Lung (tissue), 12 donors: ENCODE results near the gene PHF2. TPM values are rescaled to one million over a fixed set of nuclear protein-coding genes. Genes with fewer than 3 reads are reported as not detected.

Experiments
- ATAC-seq: fragments of 200-7000 bp; cut with Tn5 transposase; one replicate; pipeline ENCODE4 v1.9.1; 2020; ENCODE audit warnings: moderate number of reproducible peaks; ENCODE audit not compliant: insufficient read depth, low FRiP score
- DNase-seq, 3 donors: peaks; one replicate each; pipeline ENCODE4 v3.0.0-alpha.2; 2013 to 2017
- H3K27ac ChIP-seq, 2 donors: one replicate each; pipeline ENCODE4 v1.5.1; 2013; ENCODE audit warnings: mild to moderate bottlenecking in 2 of 2, moderate library complexity in 2 of 2, control low read depth in 1 of 2, inconsistent platforms in 1 of 2, low read depth in 1 of 2, low read length in 1 of 2
- H3K27me3 ChIP-seq, 3 donors: one replicate each; pipeline ENCODE4 v1.5.1; 2013; ENCODE audit warnings: low read length in 2 of 3; ENCODE audit not compliant: control insufficient read depth in 3 of 3, insufficient read depth in 3 of 3
- H3K36me3 ChIP-seq, 4 donors: one replicate each; pipeline ENCODE4 v1.5.1; 2013; ENCODE audit warnings: low read length in 4 of 4, mild to moderate bottlenecking in 1 of 4, moderate library complexity in 1 of 4; ENCODE audit not compliant: control insufficient read depth in 4 of 4, insufficient read depth in 4 of 4
- H3K4me1 ChIP-seq, 5 donors: one replicate each; pipeline ENCODE4 v1.5.1; 2013; ENCODE audit warnings: low read length in 5 of 5, mild to moderate bottlenecking in 2 of 5, moderate library complexity in 1 of 5; ENCODE audit not compliant: control insufficient read depth in 5 of 5, insufficient read depth in 5 of 5
- H3K4me3 ChIP-seq: one replicate; pipeline ENCODE4 v1.5.1; 2013; ENCODE audit warnings: mild to moderate bottlenecking, control low read depth, moderate library complexity
- H3K9ac ChIP-seq, 2 donors: one replicate each; pipeline ENCODE4 v1.5.1; 2013; ENCODE audit warnings: low read length in 2 of 2, control low read depth in 1 of 2; ENCODE audit not compliant: insufficient read depth in 1 of 2
- H3K9me3 ChIP-seq, 4 donors: one replicate each; pipeline ENCODE4 v1.5.1; 2013; ENCODE audit warnings: low read length in 3 of 4, mild to moderate bottlenecking in 1 of 4, moderate library complexity in 1 of 4; ENCODE audit not compliant: control insufficient read depth in 4 of 4, insufficient read depth in 3 of 4
- WGBS, 2 donors: extraction: QIAGEN DNeasy Blood & Tissue Kit; methylation state at CpG; one replicate each; pipeline ENCODE4 v1.1.7; 2013; 5-methylcytosine and 5-hydroxymethylcytosine counted together
- polyA plus RNA-seq, 2 donors: library from polyadenylated mRNA; stranded (reverse); fragments of 200-250 nt; gene quantifications; one replicate each; pipeline ENCODE4 v1.2.1, GENCODE V29; 2013
- total RNA-seq, 2 donors: library from RNA; depleted of rRNA in 1 of 2; stranded (reverse); fragments of >200 nt in 1 of 2; gene quantifications; one replicate each; pipeline ENCODE4 v1.2.1, GENCODE V29; 2014 to 2021
- TF ChIP-seq, protein P1 (sequence below): IDR thresholded peaks from 2 replicates; pipeline ENCODE4 v1.5.1; 2012; ENCODE audit warnings: mild to moderate bottlenecking; ENCODE audit errors: control extremely low read depth, extremely low read depth
- donor health status: control.
- donor health status: control.
- donor health status: Bipolar disorder and iron deficiency.
- donor health status: healthy.
- donor health status: DM: yes; HTN: yes; CAD: no.

Gene PHF2
- total and polyA plus RNA-seq, 4 donors: 20.1 to 33.6 (median 30.2) TPM

DNA sequence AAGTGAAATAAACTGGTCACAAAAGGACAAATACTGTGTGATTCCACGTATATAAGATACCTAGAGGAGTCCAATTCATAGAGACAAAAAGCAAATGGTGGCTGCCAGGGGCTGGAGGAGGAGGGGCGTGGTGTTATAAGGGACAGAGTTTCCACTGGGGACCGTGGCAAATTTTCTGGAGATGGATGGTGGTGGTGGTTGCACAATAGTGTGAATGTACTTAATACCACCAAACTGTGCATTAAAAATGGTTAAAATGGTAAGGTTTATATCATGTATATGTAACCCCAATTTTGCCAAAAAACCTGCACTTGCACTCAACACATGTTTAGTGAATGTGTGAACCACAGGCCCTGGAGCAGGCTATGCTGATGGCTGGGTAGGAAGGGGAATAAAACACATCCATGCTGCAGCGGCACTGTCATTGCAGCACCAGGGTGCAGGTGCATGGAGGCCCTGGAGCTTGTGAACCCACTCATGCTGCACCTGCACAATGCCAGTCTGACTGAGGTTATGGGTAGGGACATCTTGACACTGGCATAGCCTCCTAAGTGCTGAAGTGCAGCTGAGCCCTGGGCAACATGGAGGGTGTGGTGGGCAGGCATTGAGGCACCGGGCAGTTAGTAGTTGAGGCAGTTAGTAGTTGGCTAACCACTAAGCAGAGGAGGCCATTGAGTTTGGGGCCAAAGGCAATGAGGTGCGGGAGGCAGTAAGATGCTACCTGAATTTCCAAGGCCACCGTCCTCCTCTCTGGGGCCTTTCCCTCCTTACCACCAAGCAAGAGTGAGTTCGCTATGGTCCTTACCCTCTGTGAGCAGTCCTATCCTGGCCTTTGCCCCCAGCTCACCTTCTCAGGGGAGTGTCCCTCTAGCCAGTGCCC, 3.5 kb upstream of the PHF2 start:
- no peak overlapping the region for H3K27ac ChIP-seq
- no peak overlapping the region for H3K9ac ChIP-seq
- H3K4me3 ChIP-seq: no peak overlapping the region
- peaks cover 0 to 16% (median 10%) of the 10 kb centered on the region in 5 donors for H3K4me1 ChIP-seq
- no peaks in the 10 kb centered on the region for H3K27me3 ChIP-seq
- no peaks in the 10 kb centered on the region for H3K36me3 ChIP-seq
- ATAC-seq: no peak
- no peak for DNase-seq
- TF ChIP-seq, protein P1, sequence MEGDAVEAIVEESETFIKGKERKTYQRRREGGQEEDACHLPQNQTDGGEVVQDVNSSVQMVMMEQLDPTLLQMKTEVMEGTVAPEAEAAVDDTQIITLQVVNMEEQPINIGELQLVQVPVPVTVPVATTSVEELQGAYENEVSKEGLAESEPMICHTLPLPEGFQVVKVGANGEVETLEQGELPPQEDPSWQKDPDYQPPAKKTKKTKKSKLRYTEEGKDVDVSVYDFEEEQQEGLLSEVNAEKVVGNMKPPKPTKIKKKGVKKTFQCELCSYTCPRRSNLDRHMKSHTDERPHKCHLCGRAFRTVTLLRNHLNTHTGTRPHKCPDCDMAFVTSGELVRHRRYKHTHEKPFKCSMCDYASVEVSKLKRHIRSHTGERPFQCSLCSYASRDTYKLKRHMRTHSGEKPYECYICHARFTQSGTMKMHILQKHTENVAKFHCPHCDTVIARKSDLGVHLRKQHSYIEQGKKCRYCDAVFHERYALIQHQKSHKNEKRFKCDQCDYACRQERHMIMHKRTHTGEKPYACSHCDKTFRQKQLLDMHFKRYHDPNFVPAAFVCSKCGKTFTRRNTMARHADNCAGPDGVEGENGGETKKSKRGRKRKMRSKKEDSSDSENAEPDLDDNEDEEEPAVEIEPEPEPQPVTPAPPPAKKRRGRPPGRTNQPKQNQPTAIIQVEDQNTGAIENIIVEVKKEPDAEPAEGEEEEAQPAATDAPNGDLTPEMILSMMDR: no peak
- peaks cover 0 to 3% (median 0%) of the 10 kb centered on the region in 4 donors for H3K9me3 ChIP-seq
- WGBS, 2 donors: 94% methylated on average over 8 of the region's 8 CpGs

DNA sequence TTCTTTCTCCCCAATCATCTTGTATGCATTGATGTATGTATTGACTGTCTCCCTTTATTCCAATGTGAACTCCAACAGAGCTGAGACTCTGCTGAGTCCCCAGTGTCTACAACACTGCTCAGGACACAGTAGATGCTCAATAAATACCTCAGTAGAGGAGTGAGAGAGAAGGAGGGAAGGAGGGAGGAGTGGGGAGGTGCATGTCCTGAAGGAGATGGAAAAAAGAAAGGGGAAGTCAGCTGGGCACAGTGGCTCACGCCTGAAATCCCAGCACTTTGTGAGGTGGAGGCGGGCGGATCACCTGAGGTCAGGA, 2.9 kb upstream of the PHF2 start:
- no peak for ATAC-seq
- H3K27ac ChIP-seq: no peak overlapping the region
- WGBS, 2 donors: 86 to 94% methylated on average over 3 of the region's 3 CpGs

DNA sequence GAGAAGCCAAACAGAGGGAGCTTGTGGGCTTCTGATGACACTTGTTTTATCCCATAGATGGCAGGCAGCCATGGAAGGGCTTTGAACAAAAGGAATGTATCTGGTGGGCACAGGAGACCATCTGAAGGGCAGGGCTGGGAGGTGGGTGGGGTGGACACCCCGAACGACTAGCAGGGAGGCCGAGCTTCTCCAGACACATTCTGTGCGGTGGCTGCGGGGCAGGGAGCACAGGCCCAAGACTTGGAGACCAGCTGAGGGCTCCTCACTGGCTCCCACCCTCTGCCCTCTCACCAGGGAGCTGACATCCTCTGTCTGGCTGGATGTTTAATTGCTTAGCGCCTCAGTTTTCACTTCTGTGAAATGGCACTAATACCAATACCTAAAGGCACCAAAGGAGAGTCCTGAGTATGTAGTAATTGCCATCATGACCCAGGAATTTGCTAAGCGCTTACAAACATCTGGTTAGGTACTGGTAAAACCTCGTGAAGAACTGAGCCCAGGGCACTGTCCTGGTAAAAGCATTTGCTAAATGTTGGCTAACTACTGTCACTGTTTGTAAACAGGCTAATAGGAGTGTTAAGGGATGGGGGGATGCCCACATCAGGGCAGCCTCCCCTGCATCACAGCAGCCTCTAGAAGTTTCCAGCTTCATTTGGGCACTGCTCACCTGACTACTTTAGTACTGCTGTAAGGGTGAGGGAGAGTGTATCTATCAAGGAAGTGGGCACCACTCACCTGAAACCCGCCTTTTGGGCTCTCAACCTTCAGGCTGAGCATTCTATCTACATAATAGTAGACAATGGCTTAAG, 2.1 kb upstream of the PHF2 start:
- Histone ChIP-seq H3K4me3 (no peak overlapping the region), H3K9ac (no peak overlapping the region), H3K36me3 (no peaks in the 10 kb centered on the region), H3K4me1 (peaks cover 0 to 25% (median 12%) of the 10 kb centered on the region in 5 donors), H3K27me3 (no peaks in the 10 kb centered on the region), H3K27ac (no peak overlapping the region), H3K9me3 (peaks cover 0 to 3% (median 0%) of the 10 kb centered on the region in 4 donors)
- WGBS, 2 donors: 84 to 89% methylated on average over 9 of the region's 9 CpGs
- DNase-seq (no peak), ATAC-seq (no peak)
- TF ChIP-seq, protein P1: no peak

More for the DNA sequence above, 2.9 kb upstream of the PHF2 start:
- Histone ChIP-seq H3K4me1 (peaks cover 0 to 22% (median 12%) of the 10 kb centered on the region in 5 donors), H3K9ac (no peak overlapping the region), H3K27me3 (no peaks in the 10 kb centered on the region), H3K36me3 (no peaks in the 10 kb centered on the region), H3K4me3 (no peak overlapping the region), H3K9me3 (peaks cover 0 to 3% (median 0%) of the 10 kb centered on the region in 4 donors)
- TF ChIP-seq, protein P1: no peak
- no peak for DNase-seq
